ENCODE results near the gene FUZ.

FUZ gene

GRCh38 chr19:49818649-49819370 lies 5.7 kb upstream of the FUZ start:
- H3K9me3 ChIP-seq (ENCODE audit: insufficient read depth, low read length) = no peaks in the 10 kb centered on the region
- TF ChIP-seq ZNF274 (IDR thresholded peaks at IDR 0.05; ENCODE audit: low read depth, low read length) = no peak
- TF ChIP-seq SUZ12 (IDR thresholded peaks at IDR 0.05; ENCODE audit: extremely low read depth, insufficient read depth, insufficient read length) = no peak
- no peak for TF ChIP-seq YY1 (IDR thresholded peaks at IDR 0.05; ENCODE audit: insufficient read depth, insufficient read length)
- H3K36me3 ChIP-seq (ENCODE audit: insufficient read depth, insufficient read length, low read length) = peaks cover 18% of the 10 kb centered on the region
- H3K27me3 ChIP-seq (ENCODE audit: insufficient read depth, insufficient read length) = no peaks in the 10 kb centered on the region
- DNase-seq (ENCODE audit: low read depth, low spot score) = no peak
- peak overlapping the region; percentile 95 for H3K9ac ChIP-seq (ENCODE audit: insufficient read length, low read depth)
- peak overlapping the region; percentile 93 for H3K4me3 ChIP-seq (ENCODE audit: insufficient read length, low read depth)
- H3K4me1 ChIP-seq (ENCODE audit: insufficient read depth, insufficient read length) = no peaks in the 10 kb centered on the region

GRCh38 chr19:49817964-49818648 lies 5.0 kb upstream of the FUZ start, which contains the start of gene MED25:
Gene MED25, plus strand, starts transcription at chr19:49818289. Its CDS starts 53 bp downstream, at chr19:49818342.
- peak; percentile 60 for DNase-seq (ENCODE audit: low read depth, low spot score)
- H3K27me3 ChIP-seq (ENCODE audit: insufficient read depth, insufficient read length) = no peaks in the 10 kb centered on the region
- TF ChIP-seq ZNF274 (IDR thresholded peaks at IDR 0.05; ENCODE audit: low read depth, low read length) = no peak
- peak; percentile 97 for TF ChIP-seq YY1 (IDR thresholded peaks at IDR 0.05; ENCODE audit: insufficient read depth, insufficient read length)
- H3K36me3 ChIP-seq (ENCODE audit: insufficient read depth, insufficient read length, low read length) = peaks cover 11% of the 10 kb centered on the region
- no peaks in the 10 kb centered on the region for H3K9me3 ChIP-seq (ENCODE audit: insufficient read depth, low read length)
- no peaks in the 10 kb centered on the region for H3K4me1 ChIP-seq (ENCODE audit: insufficient read depth, insufficient read length)
- peak within 1 kb of the TSS; percentile 95 for H3K9ac ChIP-seq (ENCODE audit: insufficient read length, low read depth)
- peak within 1 kb of the TSS; percentile 93 for H3K4me3 ChIP-seq (ENCODE audit: insufficient read length, low read depth)

GRCh38 chr19:49816590-49816989 lies 3.5 kb upstream of the FUZ start:
- peaks cover 7% of the 10 kb centered on the region for H3K36me3 ChIP-seq (ENCODE audit: insufficient read depth, insufficient read length, low read length)
- H3K9me3 ChIP-seq (ENCODE audit: insufficient read depth, low read length) = no peaks in the 10 kb centered on the region
- no peaks in the 10 kb centered on the region for H3K4me1 ChIP-seq (ENCODE audit: insufficient read depth, insufficient read length)
- DNase-seq (ENCODE audit: low read depth, low spot score) = no peak
- no peak overlapping the region for H3K9ac ChIP-seq (ENCODE audit: insufficient read length, low read depth)
- H3K4me3 ChIP-seq (ENCODE audit: insufficient read length, low read depth) = no peak overlapping the region
- no peak for TF ChIP-seq SUZ12 (IDR thresholded peaks at IDR 0.05; ENCODE audit: extremely low read depth, insufficient read depth, insufficient read length)
- TF ChIP-seq ZNF274 (IDR thresholded peaks at IDR 0.05; ENCODE audit: low read depth, low read length) = no peak
- TF ChIP-seq YY1 (IDR thresholded peaks at IDR 0.05; ENCODE audit: insufficient read depth, insufficient read length) = no peak
- H3K27me3 ChIP-seq (ENCODE audit: insufficient read depth, insufficient read length) = no peaks in the 10 kb centered on the region

- peaks cover 7% of the 10 kb centered on the region for H3K4me1 ChIP-seq (ENCODE audit: insufficient read depth, insufficient read length)
- no peak overlapping the region for H3K9ac ChIP-seq (ENCODE audit: insufficient read length, low read depth)
- TF ChIP-seq YY1 (IDR thresholded peaks at IDR 0.05; ENCODE audit: insufficient read depth, insufficient read length) (no peak), SUZ12 (IDR thresholded peaks at IDR 0.05; ENCODE audit: extremely low read depth, insufficient read depth, insufficient read length) (no peak), ZNF274 (IDR thresholded peaks at IDR 0.05; ENCODE audit: low read depth, low read length) (no peak)
- no peaks in the 10 kb centered on the region for H3K9me3 ChIP-seq (ENCODE audit: insufficient read depth, low read length)
- no peak overlapping the region for H3K4me3 ChIP-seq (ENCODE audit: insufficient read length, low read depth)
- H3K36me3 ChIP-seq (ENCODE audit: insufficient read depth, insufficient read length, low read length) = peaks cover 11% of the 10 kb centered on the region
- no peaks in the 10 kb centered on the region for H3K27me3 ChIP-seq (ENCODE audit: insufficient read depth, insufficient read length)
- DNase-seq (ENCODE audit: low read depth, low spot score) = no peak
These were observed 918 bp upstream of the FUZ start for GRCh38 chr19:49814010-49814409.

GRCh38 chr19:49812452-49812996 lies 568 bp downstream of the FUZ start:
- H3K9ac ChIP-seq (ENCODE audit: insufficient read length, low read depth) = peak overlapping the region; percentile 81
- H3K4me3 ChIP-seq (ENCODE audit: insufficient read length, low read depth) = peak overlapping the region; percentile 71
- H3K36me3 ChIP-seq (ENCODE audit: insufficient read depth, insufficient read length, low read length) = peaks cover 23% of the 10 kb centered on the region
- peaks cover 7% of the 10 kb centered on the region for H3K4me1 ChIP-seq (ENCODE audit: insufficient read depth, insufficient read length)
- no peaks in the 10 kb centered on the region for H3K27me3 ChIP-seq (ENCODE audit: insufficient read depth, insufficient read length)
- H3K9me3 ChIP-seq (ENCODE audit: insufficient read depth, low read length) = no peaks in the 10 kb centered on the region
- DNase-seq (ENCODE audit: low read depth, low spot score) = no peak
- no peak for TF ChIP-seq YY1 (IDR thresholded peaks at IDR 0.05; ENCODE audit: insufficient read depth, insufficient read length)
- no peak for TF ChIP-seq SUZ12 (IDR thresholded peaks at IDR 0.05; ENCODE audit: extremely low read depth, insufficient read depth, insufficient read length)
- TF ChIP-seq ZNF274 (IDR thresholded peaks at IDR 0.05; ENCODE audit: low read depth, low read length) = no peak

- no peaks in the 10 kb centered on the region for H3K27me3 ChIP-seq (ENCODE audit: insufficient read depth, insufficient read length)
- peaks cover 7% of the 10 kb centered on the region for H3K4me1 ChIP-seq (ENCODE audit: insufficient read depth, insufficient read length)
- no peaks in the 10 kb centered on the region for H3K9me3 ChIP-seq (ENCODE audit: insufficient read depth, low read length)
- no peak overlapping the region for H3K4me3 ChIP-seq (ENCODE audit: insufficient read length, low read depth)
- TF ChIP-seq ZNF274 (IDR thresholded peaks at IDR 0.05; ENCODE audit: low read depth, low read length) (no peak), SUZ12 (IDR thresholded peaks at IDR 0.05; ENCODE audit: extremely low read depth, insufficient read depth, insufficient read length) (no peak), YY1 (IDR thresholded peaks at IDR 0.05; ENCODE audit: insufficient read depth, insufficient read length) (no peak)
- no peak for DNase-seq (ENCODE audit: low read depth, low spot score)
- peaks cover 29% of the 10 kb centered on the region for H3K36me3 ChIP-seq (ENCODE audit: insufficient read depth, insufficient read length, low read length)
- no peak overlapping the region for H3K9ac ChIP-seq (ENCODE audit: insufficient read length, low read depth)
These were observed 1.8 kb downstream of the FUZ start for GRCh38 chr19:49811328-49811727.

- TF ChIP-seq YY1 (IDR thresholded peaks at IDR 0.05; ENCODE audit: insufficient read depth, insufficient read length) = no peak
- no peak for TF ChIP-seq SUZ12 (IDR thresholded peaks at IDR 0.05; ENCODE audit: extremely low read depth, insufficient read depth, insufficient read length)
- TF ChIP-seq ZNF274 (IDR thresholded peaks at IDR 0.05; ENCODE audit: low read depth, low read length) = no peak
- Histone ChIP-seq H3K36me3 (ENCODE audit: insufficient read depth, insufficient read length, low read length) (peaks cover 42% of the 10 kb centered on the region), H3K4me3 (ENCODE audit: insufficient read length, low read depth) (no peak overlapping the region), H3K9me3 (ENCODE audit: insufficient read depth, low read length) (no peaks in the 10 kb centered on the region), H3K27me3 (ENCODE audit: insufficient read depth, insufficient read length) (no peaks in the 10 kb centered on the region), H3K4me1 (ENCODE audit: insufficient read depth, insufficient read length) (peaks cover 7% of the 10 kb centered on the region), H3K9ac (ENCODE audit: insufficient read length, low read depth) (no peak overlapping the region)
- DNase-seq (ENCODE audit: low read depth, low spot score) = no peak
These were observed 3.1 kb downstream of the FUZ start for GRCh38 chr19:49809941-49810389.
